Spleen (tissue), 11 donors: ENCODE measurements around the gene PRDM5. TPM values are rescaled to one million over a fixed set of nuclear protein-coding genes. Genes with fewer than 3 reads are reported as not detected.

ENCODE experiments used
- DNase-seq: peaks from one replicate; pipeline ENCODE4 v3.0.0-alpha.2; 2020
- H3K27ac ChIP-seq, 8 donors: fragments of 200-600 bp; sonication (generic) in 7 of 8; 1 replicate in 4 of 8; 2 replicates in 4 of 8; pipeline versions ENCODE4 v1.5.0 to v1.8.0; 2016 to 2021; ENCODE audit warnings: inconsistent platforms in 4 of 8, mild to moderate bottlenecking in 4 of 8, moderate library complexity in 1 of 8
- H3K27me3 ChIP-seq, 7 donors: fragments of 200-600 bp; sonication (generic) in 6 of 7; replicated peaks in 1 of 7; 1 replicate in 4 of 7; 2 replicates in 3 of 7; pipeline versions ENCODE4 v1.5.0 to v1.8.0; 2016 to 2021; ENCODE audit warnings: inconsistent platforms in 3 of 7, mild to moderate bottlenecking in 1 of 7
- H3K36me3 ChIP-seq, 6 donors: fragments of 200-600 bp; sonication (generic) in 5 of 6; 1 replicate in 4 of 6; 2 replicates in 2 of 6; pipeline versions ENCODE4 v1.5.0 to v1.8.0; 2016 to 2021; ENCODE audit warnings: inconsistent platforms in 2 of 6
- H3K4me1 ChIP-seq, 6 donors: fragments of 200-600 bp; sonication (generic) in 5 of 6; 1 replicate in 3 of 6; 2 replicates in 3 of 6; pipeline versions ENCODE4 v1.5.0 to v1.8.0; 2016 to 2021; ENCODE audit warnings: inconsistent platforms in 3 of 6
- H3K4me3 ChIP-seq, 8 donors: fragments of 200-600 bp; sonication (generic) in 7 of 8; 1 replicate in 4 of 8; 2 replicates in 4 of 8; pipeline versions ENCODE4 v1.5.0 to v1.8.0; 2016 to 2021; ENCODE audit warnings: inconsistent platforms in 4 of 8, mild to moderate bottlenecking in 4 of 8, moderate library complexity in 2 of 8
- H3K9me3 ChIP-seq, 8 donors: fragments of 200-600 bp; sonication (generic) in 7 of 8; 1 replicate in 4 of 8; 2 replicates in 4 of 8; pipeline versions ENCODE4 v1.5.0 to v1.8.0; 2016 to 2021; ENCODE audit warnings: inconsistent platforms in 4 of 8
- CTCF ChIP-seq, 11 experiments: fragments of 200-600 bp in 7 of 11; fragments of 450-650 bp in 4 of 11; sonication (generic) in 4 of 11; IDR thresholded peaks in 8 of 11; conservative IDR thresholded peaks in 3 of 11; 1 replicate in 7 of 11; 2 replicates in 4 of 11; pipeline versions ENCODE4 v1.4.0 to v1.8.0; 2016 to 2021; ENCODE audit warnings: antibody characterized with exemption in 11 of 11, inconsistent platforms in 4 of 11, mild to moderate bottlenecking in 1 of 11
- POLR2A ChIP-seq, 3 donors: fragments of 450-650 bp; IDR thresholded peaks; one replicate each; pipeline ENCODE4 v1.5.1; 2017; ENCODE audit warnings: antibody characterized with exemption in 3 of 3, mild to moderate bottlenecking in 1 of 3
- POLR2AphosphoS5 ChIP-seq, 3 donors: sonication (generic); formaldehyde crosslinking; IDR thresholded peaks; one replicate each; pipeline ENCODE4 v1.5.1; 2017; ENCODE audit warnings: antibody characterized with exemption in 3 of 3
- WGBS, 5 donors: extraction: QIAGEN DNeasy Blood & Tissue Kit in 3 of 5; methylation state at CpG; one replicate each; pipeline versions ENCODE4 v1.1.5 to v1.1.7; 2013 to 2018; 5-methylcytosine and 5-hydroxymethylcytosine counted together
- intact Hi-C: fragments of 100-400 bp; cut with DNase I; formaldehyde crosslinking; loops from one replicate; pipeline ENCODE4 v1.15.0; 2023; ENCODE audit warnings: low total_unique reads
- polyA plus RNA-seq, 3 donors: library from polyadenylated mRNA; stranded (reverse); fragments of 200-250 nt; gene quantifications; one replicate each; pipeline ENCODE4 v1.2.1, GENCODE V29; 2013
- total RNA-seq, 7 donors: library from RNA; depleted of rRNA in 3 of 7; stranded (reverse); fragments of >200 nt in 3 of 7; fragmentation: NEBNext Ultra II Directional in 4 of 7; extraction: Animal tissue kit (Norgen Biotek cat#: 25700) in 4 of 7; gene quantifications; one replicate each; pipeline versions ENCODE4 v1.1.0 to v1.2.1, GENCODE V29; 2016 to 2021
- donor health status: healthy with polysubstance abuse.
- donor health status: DM: no; HTN: no; CAD: no; lungs with moderate emphysema.
- donor health status: DM: no; HTN: no; CAD: no.
- donor health status: Bipolar disorder and iron deficiency.
- donor health status: healthy.
- donor health status: DM: no; HTN: no; CAD: no.
- donor health status: DM: yes; HTN: yes; CAD: no.

Gene PRDM5
- total and polyA plus RNA-seq, 10 donors = 0.50 to 14.5 (median 7.6) TPM

- Histone ChIP-seq H3K4me1 (no peaks in the 10 kb centered on the region), H3K9me3 (no peaks in the 10 kb centered on the region), H3K4me3 (no peak overlapping the region), H3K36me3 (no peaks in the 10 kb centered on the region), H3K27ac (no peak overlapping the region), H3K27me3 (no peaks in the 10 kb centered on the region)
- intact Hi-C loops = no loop called here
- WGBS, 5 donors = 60 to 68% (median 62%) methylated on average over 3 of the region's 3 CpGs
- no peak for TF ChIP-seq CTCF (IDR thresholded peaks at IDR 0.05 in 8 of 11, conservative IDR thresholded peaks at IDR 0.05 in 3 of 11)
- TF ChIP-seq POLR2AphosphoS5 (IDR thresholded peaks at IDR 0.05) = no peak
- no peak for DNase-seq
Measured at GRCh38 chr4:120857312-120857711, 65.2 kb downstream of the PRDM5 start.

- H3K4me3 ChIP-seq = no peak overlapping the region
- intact Hi-C loops = no loop called here
- 78 to 86% (median 85%) methylated on average over 2 of the region's 2 CpGs for WGBS, 5 donors
- H3K27me3 ChIP-seq = no peaks in the 10 kb centered on the region
- no peak overlapping the region for H3K27ac ChIP-seq
- DNase-seq = no peak
- TF ChIP-seq POLR2AphosphoS5 (IDR thresholded peaks at IDR 0.05) (no peak), POLR2A (IDR thresholded peaks at IDR 0.05) (no peak), CTCF (IDR thresholded peaks at IDR 0.05 in 8 of 11, conservative IDR thresholded peaks at IDR 0.05 in 3 of 11) (no peak)
- H3K36me3 ChIP-seq = no peaks in the 10 kb centered on the region
- no peaks in the 10 kb centered on the region for H3K4me1 ChIP-seq
- H3K9me3 ChIP-seq = no peaks in the 10 kb centered on the region
Measured at GRCh38 chr4:120856294-120856693, 66.2 kb downstream of the PRDM5 start.

- no peaks in the 10 kb centered on the region for H3K4me1 ChIP-seq
- no peaks in the 10 kb centered on the region for H3K36me3 ChIP-seq
- no peaks in the 10 kb centered on the region for H3K27me3 ChIP-seq
- TF ChIP-seq POLR2A (IDR thresholded peaks at IDR 0.05) (no peak), CTCF (IDR thresholded peaks at IDR 0.05 in 8 of 11, conservative IDR thresholded peaks at IDR 0.05 in 3 of 11) (no peak)
- intact Hi-C loops = no loop called here
- 66 to 88% (median 82%) methylated on average over 2 of the region's 2 CpGs for WGBS, 5 donors
- H3K4me3 ChIP-seq = no peak overlapping the region
- DNase-seq = no peak
- H3K9me3 ChIP-seq = no peaks in the 10 kb centered on the region
- no peak overlapping the region for H3K27ac ChIP-seq
Measured at GRCh38 chr4:120855307-120856001, 67.1 kb downstream of the PRDM5 start.

- no peaks in the 10 kb centered on the region for H3K4me1 ChIP-seq
- TF ChIP-seq POLR2A (IDR thresholded peaks at IDR 0.05) (no peak), CTCF (IDR thresholded peaks at IDR 0.05 in 8 of 11, conservative IDR thresholded peaks at IDR 0.05 in 3 of 11) (no peak), POLR2AphosphoS5 (IDR thresholded peaks at IDR 0.05) (no peak)
- intact Hi-C loops = no loop called here
- H3K9me3 ChIP-seq = no peaks in the 10 kb centered on the region
- H3K27me3 ChIP-seq = no peaks in the 10 kb centered on the region
- no peak overlapping the region for H3K4me3 ChIP-seq
- H3K27ac ChIP-seq = no peak overlapping the region
- no peaks in the 10 kb centered on the region for H3K36me3 ChIP-seq
- WGBS, 5 donors = 77 to 87% (median 86%) methylated on average over 7 of the region's 7 CpGs
- no peak for DNase-seq
Measured at GRCh38 chr4:120853161-120853935, 69.2 kb downstream of the PRDM5 start.
